Body of pancreas (tissue), 4 donors: ENCODE data around the gene STK38.

Experiments
- POLR2A ChIP-seq, 3 donors: fragments of 450-650 bp; IDR thresholded peaks; one replicate each; pipeline ENCODE4 v1.6.1; 2016; ENCODE audit warnings: antibody characterized with exemption in 3 of 3, mild to moderate bottlenecking in 2 of 3
- TF ChIP-seq, protein P1 (sequence below), 7 experiments: fragments of 450-650 bp in 4 of 7; fragments of 200-600 bp in 3 of 7; sonication (generic) in 3 of 7; IDR thresholded peaks; one replicate each; pipeline ENCODE4 v1.5.1; 2016 to 2019; ENCODE audit warnings: antibody characterized with exemption in 7 of 7

DNA sequence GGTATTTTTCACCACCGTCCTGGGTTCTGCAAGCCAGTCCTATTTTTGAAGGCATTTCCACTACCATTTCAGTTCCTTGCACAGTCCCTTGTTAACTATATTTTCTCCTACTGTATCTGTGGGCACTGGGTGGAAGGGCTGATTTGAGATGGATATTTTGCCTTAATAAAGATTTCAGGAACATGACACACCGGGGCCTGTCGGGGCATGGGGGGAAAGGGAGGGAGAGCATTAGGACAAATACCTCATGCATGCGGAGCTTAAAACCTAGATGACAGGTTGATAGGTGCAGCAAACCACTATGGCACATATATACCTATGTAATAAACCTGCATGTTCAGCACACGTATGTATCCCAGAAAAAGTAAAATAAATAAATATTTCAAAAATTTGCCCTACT lies 22.4 kb downstream of the STK38 start:
- TF ChIP-seq, protein P1, sequence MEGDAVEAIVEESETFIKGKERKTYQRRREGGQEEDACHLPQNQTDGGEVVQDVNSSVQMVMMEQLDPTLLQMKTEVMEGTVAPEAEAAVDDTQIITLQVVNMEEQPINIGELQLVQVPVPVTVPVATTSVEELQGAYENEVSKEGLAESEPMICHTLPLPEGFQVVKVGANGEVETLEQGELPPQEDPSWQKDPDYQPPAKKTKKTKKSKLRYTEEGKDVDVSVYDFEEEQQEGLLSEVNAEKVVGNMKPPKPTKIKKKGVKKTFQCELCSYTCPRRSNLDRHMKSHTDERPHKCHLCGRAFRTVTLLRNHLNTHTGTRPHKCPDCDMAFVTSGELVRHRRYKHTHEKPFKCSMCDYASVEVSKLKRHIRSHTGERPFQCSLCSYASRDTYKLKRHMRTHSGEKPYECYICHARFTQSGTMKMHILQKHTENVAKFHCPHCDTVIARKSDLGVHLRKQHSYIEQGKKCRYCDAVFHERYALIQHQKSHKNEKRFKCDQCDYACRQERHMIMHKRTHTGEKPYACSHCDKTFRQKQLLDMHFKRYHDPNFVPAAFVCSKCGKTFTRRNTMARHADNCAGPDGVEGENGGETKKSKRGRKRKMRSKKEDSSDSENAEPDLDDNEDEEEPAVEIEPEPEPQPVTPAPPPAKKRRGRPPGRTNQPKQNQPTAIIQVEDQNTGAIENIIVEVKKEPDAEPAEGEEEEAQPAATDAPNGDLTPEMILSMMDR (IDR thresholded peaks at IDR 0.05): no peak
- TF ChIP-seq POLR2A (IDR thresholded peaks at IDR 0.05): no peak
